Measurements from ENCODE around the gene LDLRAD4.

Gene LDLRAD4

GRCh38 chr18:13353084-13353823 is 134.7 kb downstream of the LDLRAD4 start:
- DNase-seq (ENCODE audit: low spot score) = no peak
- TF ChIP-seq CTCF (IDR thresholded peaks at IDR 0.05; ENCODE audit: borderline replicate concordance, control extremely low read depth, extremely low read depth, insufficient read depth, missing control alignments) = no peak
- in situ Hi-C loops (cut with MboI; ENCODE audit: low sequenced_read_pairs, unreplicated experiment) = no loop called here

- TF ChIP-seq CTCF (IDR thresholded peaks at IDR 0.05; ENCODE audit: borderline replicate concordance, control extremely low read depth, extremely low read depth, insufficient read depth, missing control alignments) = no peak
- DNase-seq (ENCODE audit: low spot score) = no peak
Measured at GRCh38 chr18:13354402-13354801, 135.8 kb downstream of the LDLRAD4 start.

GRCh38 chr18:13356032-13356431 is 137.5 kb downstream of the LDLRAD4 start:
- TF ChIP-seq CTCF (IDR thresholded peaks at IDR 0.05; ENCODE audit: borderline replicate concordance, control extremely low read depth, extremely low read depth, insufficient read depth, missing control alignments) = no peak
- DNase-seq (ENCODE audit: low spot score) = no peak
- in situ Hi-C loops (cut with MboI; ENCODE audit: low sequenced_read_pairs, unreplicated experiment) = no loop called here

More at GRCh38 chr18:13354402-13354801, 135.8 kb downstream of the LDLRAD4 start:
- in situ Hi-C loops (cut with MboI; ENCODE audit: low sequenced_read_pairs, unreplicated experiment) = no loop called here

GRCh38 chr18:13357289-13357688 is 138.7 kb downstream of the LDLRAD4 start:
- DNase-seq (ENCODE audit: low spot score) = no peak
- no peak for TF ChIP-seq CTCF (IDR thresholded peaks at IDR 0.05; ENCODE audit: borderline replicate concordance, control extremely low read depth, extremely low read depth, insufficient read depth, missing control alignments)
- in situ Hi-C loops (cut with MboI; ENCODE audit: low sequenced_read_pairs, unreplicated experiment) = no loop called here

GRCh38 chr18:13359210-13359609 is 140.7 kb downstream of the LDLRAD4 start:
- DNase-seq (ENCODE audit: low spot score) = no peak
- in situ Hi-C loops (cut with MboI; ENCODE audit: low sequenced_read_pairs, unreplicated experiment) = no loop called here
- TF ChIP-seq CTCF (IDR thresholded peaks at IDR 0.05; ENCODE audit: borderline replicate concordance, control extremely low read depth, extremely low read depth, insufficient read depth, missing control alignments) = no peak

GRCh38 chr18:13361431-13361830 is 142.9 kb downstream of the LDLRAD4 start:
- TF ChIP-seq CTCF (IDR thresholded peaks at IDR 0.05; ENCODE audit: borderline replicate concordance, control extremely low read depth, extremely low read depth, insufficient read depth, missing control alignments) = no peak
- no peak for DNase-seq (ENCODE audit: low spot score)
- in situ Hi-C loops (cut with MboI; ENCODE audit: low sequenced_read_pairs, unreplicated experiment) = no loop called here

Data from GM13976 (cell line).